Adipocyte (in vitro differentiated cells): ENCODE results near the gene SEL1L.

ENCODE experiments used
- DNase-seq: peaks from one replicate; pipeline ENCODE4 v3.0.0-alpha.2; 2015; ENCODE audit warnings: low read depth
- H3K27me3 ChIP-seq: replicated peaks from 2 replicates; pipeline ENCODE4 v1.7.0; 2013; ENCODE audit warnings: mild to moderate bottlenecking, low read length, moderate library complexity; ENCODE audit not compliant: control insufficient read depth, insufficient read depth
- H3K36me3 ChIP-seq: 2 replicates; pipeline ENCODE4 v1.7.0; 2013; ENCODE audit warnings: low read length, mild to moderate bottlenecking, moderate library complexity; ENCODE audit not compliant: control insufficient read depth, insufficient read depth, severe bottlenecking
- H3K4me1 ChIP-seq: 2 replicates; pipeline ENCODE4 v1.7.0; 2013; ENCODE audit warnings: mild to moderate bottlenecking, low read length, moderate library complexity; ENCODE audit not compliant: control insufficient read depth, insufficient read depth
- H3K4me3 ChIP-seq: 2 replicates; pipeline ENCODE4 v1.7.0; 2013; ENCODE audit warnings: mild to moderate bottlenecking, low read length, moderate library complexity
- H3K9ac ChIP-seq: 2 replicates; pipeline ENCODE4 v1.7.0; 2013; ENCODE audit warnings: mild to moderate bottlenecking, low read length, moderate library complexity
- H3K9me3 ChIP-seq: 2 replicates; pipeline ENCODE4 v1.7.0; 2013; ENCODE audit warnings: mild to moderate bottlenecking, low read length, moderate library complexity; ENCODE audit not compliant: control insufficient read depth

The SEL1L gene

DNA sequence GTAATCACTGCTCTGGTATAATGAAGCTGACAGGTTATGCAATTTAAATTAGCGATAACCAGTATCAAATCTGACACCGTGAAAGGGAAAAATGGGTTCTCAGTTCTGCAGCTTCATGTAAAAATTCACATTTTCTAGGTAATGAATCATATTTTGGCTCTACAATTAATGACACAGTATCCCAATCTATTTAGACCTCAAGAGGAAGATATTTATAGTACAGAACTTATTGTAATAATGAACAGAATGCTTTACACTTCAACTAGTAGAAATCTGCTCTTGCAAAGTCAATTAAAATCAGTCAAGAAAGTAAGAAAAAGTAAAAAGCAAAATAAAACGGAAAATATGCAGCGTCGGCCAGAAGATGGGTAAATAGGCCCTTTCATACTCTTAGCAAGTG lies 24.3 kb downstream of the SEL1L start:
- Histone ChIP-seq H3K9me3 (no peaks in the 10 kb centered on the region), H3K36me3 (peaks cover 37% of the 10 kb centered on the region), H3K27me3 (no peaks in the 10 kb centered on the region), H3K4me1 (peaks cover 49% of the 10 kb centered on the region), H3K9ac (peak overlapping the region; percentile 33), H3K4me3 (peak overlapping the region; percentile 33)
- DNase-seq = no peak

DNA sequence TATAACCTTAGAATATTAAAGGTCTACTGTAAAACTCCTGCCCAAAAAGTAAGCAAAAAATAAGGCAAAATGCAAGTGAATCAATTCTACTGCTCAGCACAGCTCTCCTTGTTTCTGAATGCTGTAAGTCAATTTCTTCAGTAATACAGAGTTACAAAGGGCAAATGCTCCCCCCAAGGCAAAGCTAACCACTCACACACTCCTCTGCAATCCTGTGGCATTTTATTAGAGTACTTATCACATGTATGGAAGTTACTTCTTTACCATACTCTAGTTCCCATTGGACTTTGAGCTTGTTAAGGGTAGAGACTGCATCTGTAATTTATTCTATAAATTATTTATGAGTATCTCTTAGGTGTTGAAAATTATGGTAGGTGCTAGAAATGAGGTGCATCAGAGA lies 27.2 kb downstream of the SEL1L start:
- Histone ChIP-seq H3K27me3 (no peaks in the 10 kb centered on the region), H3K9me3 (no peaks in the 10 kb centered on the region), H3K36me3 (peaks cover 62% of the 10 kb centered on the region), H3K4me1 (peaks cover 45% of the 10 kb centered on the region), H3K9ac (no peak overlapping the region), H3K4me3 (no peak overlapping the region)
- DNase-seq = no peak

DNA sequence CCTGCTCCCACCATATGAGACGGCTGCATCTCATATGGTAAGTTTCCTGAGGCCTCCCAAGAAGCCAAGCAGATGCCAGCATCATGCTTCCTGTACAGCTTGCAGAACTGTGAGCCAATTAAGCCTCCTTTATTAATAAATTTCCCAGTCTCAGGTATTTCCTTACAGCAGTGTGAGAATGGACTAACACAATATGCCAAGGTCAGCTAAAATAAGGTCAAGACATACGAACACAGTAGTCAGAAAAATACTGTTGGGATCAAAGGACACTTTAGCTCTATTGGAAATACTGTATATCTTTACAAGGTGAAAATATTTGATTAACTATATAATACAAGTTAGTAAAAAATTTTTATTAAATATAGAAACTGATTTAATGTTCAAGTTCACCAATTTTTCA lies 28.8 kb downstream of the SEL1L start:
- H3K9ac ChIP-seq = no peak overlapping the region

DNA sequence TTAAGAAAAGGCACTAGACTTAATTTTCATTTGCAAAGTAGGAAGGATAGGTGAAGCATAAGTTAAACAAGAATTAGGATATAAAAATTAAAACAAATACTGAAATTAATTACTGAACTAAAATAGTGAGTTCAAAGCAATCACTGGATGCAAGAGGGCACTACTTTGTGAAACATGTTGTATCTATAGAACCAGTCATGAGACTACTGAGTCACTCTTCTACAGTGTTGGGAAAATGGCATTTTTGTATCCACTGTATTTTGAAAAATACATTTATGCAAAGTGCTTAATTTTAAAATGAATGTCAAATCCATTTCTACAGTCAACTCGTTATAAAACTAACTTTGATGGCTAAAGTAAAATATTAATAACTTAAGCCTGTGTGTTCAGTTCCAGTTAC lies 47.9 kb downstream of the SEL1L start:
- peaks cover 15% of the 10 kb centered on the region for H3K4me1 ChIP-seq
- no peaks in the 10 kb centered on the region for H3K9me3 ChIP-seq
- no peak overlapping the region for H3K9ac ChIP-seq
- no peak for DNase-seq
- H3K4me3 ChIP-seq = no peak overlapping the region
- peaks cover 90% of the 10 kb centered on the region for H3K36me3 ChIP-seq
- no peaks in the 10 kb centered on the region for H3K27me3 ChIP-seq

More for the DNA sequence above, 28.8 kb downstream of the SEL1L start:
- Histone ChIP-seq H3K9me3 (no peaks in the 10 kb centered on the region), H3K4me3 (no peak overlapping the region), H3K36me3 (peaks cover 74% of the 10 kb centered on the region), H3K4me1 (peaks cover 32% of the 10 kb centered on the region), H3K27me3 (no peaks in the 10 kb centered on the region)
- no peak for DNase-seq

DNA sequence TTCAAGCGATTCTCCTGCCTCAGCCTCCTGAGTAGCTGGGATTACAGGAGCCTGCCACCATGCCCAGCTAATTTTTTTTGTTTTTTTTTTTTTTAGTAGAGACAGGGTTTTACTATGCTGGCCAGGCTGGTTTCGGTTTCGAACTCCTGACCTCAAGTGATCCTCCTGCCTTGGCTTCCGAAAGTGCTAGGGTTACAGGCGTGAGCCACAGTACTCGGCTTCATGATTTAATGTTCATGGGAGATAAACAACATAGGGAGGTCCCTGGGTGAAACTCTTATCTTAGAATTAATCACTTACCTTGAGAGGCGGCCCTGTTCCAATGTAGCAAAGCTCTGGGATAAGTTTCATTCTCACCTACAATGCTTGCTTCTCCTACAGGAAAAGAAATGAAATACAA lies 48.3 kb downstream of the SEL1L start:
- no peak overlapping the region for H3K9ac ChIP-seq
- H3K36me3 ChIP-seq = peaks cover 90% of the 10 kb centered on the region
- H3K9me3 ChIP-seq = no peaks in the 10 kb centered on the region
- DNase-seq = no peak
- no peak overlapping the region for H3K4me3 ChIP-seq
- H3K4me1 ChIP-seq = peaks cover 15% of the 10 kb centered on the region
- H3K27me3 ChIP-seq = no peaks in the 10 kb centered on the region

DNA sequence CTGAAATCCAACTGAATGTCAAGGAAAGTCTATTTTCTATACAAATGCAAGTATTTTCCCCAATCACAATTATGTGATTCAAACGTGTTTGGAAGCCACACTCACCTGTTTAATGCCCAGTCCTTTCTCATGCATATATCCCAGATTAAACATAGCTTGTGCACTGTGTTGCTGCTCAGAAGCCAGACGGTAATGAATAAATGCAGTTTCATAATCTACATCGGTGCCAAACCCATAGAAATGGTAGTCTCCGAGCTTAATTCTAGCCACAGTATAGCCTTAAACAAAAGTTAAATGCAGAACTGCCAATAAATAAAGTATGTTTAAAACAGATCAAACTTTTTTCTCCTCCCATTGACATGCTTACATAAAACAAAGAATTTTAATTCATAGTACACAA lies 49.5 kb downstream of the SEL1L start:
- Histone ChIP-seq H3K27me3 (no peaks in the 10 kb centered on the region), H3K4me1 (peaks cover 15% of the 10 kb centered on the region), H3K36me3 (peaks cover 87% of the 10 kb centered on the region), H3K9ac (no peak overlapping the region), H3K9me3 (no peaks in the 10 kb centered on the region), H3K4me3 (no peak overlapping the region)
- DNase-seq = no peak

DNA sequence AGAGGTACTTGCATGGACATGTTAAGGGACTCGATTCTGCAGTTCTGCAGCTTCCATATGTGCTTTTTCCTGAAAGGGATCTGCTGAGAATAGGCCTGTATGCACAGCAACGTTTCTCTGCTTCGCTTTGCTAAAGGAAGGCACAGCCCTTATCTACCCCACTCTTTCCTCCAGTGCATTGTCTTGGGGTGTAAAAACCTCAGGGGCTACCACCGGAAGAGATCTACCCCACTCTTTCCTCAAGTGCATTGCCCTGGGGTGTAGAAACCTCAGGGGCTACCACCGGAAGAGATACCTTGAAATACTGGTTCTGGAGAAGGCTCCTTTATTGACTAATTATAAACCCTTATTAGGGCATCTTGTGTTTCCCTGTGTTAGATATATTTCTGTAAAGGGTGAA lies 52.9 kb downstream of the SEL1L start:
- H3K4me3 ChIP-seq = no peak overlapping the region
- no peaks in the 10 kb centered on the region for H3K27me3 ChIP-seq
- no peak for DNase-seq
- H3K9me3 ChIP-seq = no peaks in the 10 kb centered on the region
- no peak overlapping the region for H3K9ac ChIP-seq
- peaks cover 79% of the 10 kb centered on the region for H3K36me3 ChIP-seq
- H3K4me1 ChIP-seq = peaks cover 27% of the 10 kb centered on the region

DNA sequence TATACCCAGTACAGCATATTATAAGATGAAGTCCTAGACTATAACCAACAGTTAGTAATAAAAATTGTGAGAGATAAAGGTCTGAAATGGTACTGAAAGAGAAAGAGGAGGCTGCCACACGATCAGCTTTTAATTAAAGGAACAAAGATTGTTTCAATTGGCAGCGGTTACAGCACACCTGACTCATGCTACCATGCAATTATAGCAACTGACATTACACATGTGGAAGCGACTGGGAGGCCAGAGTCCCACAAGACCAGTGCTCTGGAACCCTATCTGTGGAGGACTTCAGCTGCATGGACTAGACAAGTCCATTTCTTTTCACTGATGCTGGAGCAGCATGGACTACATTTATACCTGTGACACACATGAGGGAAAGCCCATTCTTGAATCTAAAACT lies 55.2 kb downstream of the SEL1L start:
- Histone ChIP-seq H3K9me3 (no peaks in the 10 kb centered on the region), H3K27me3 (no peaks in the 10 kb centered on the region), H3K9ac (no peak overlapping the region), H3K4me3 (no peak overlapping the region), H3K36me3 (peaks cover 73% of the 10 kb centered on the region), H3K4me1 (peaks cover 27% of the 10 kb centered on the region)
- no peak for DNase-seq

DNA sequence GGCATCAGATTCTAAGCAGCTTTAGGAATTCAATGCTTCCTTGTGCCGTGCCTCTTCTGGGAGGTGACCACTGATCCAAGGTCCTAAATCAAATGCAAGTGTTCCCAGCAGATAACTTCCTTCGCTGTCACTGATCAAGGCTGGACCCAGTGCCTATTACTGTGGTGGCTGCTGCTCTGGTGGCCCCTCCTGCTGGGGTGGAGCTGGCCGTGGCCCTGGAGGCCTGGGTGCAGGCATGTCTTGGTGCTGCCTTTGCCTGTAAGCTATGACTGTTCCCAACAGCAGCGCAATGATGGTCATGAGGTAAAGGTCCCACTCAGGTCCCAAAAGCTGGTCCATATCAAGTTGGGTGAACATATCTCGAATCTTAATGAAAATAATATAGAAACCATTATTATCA lies 56.8 kb downstream of the SEL1L start:
- peaks cover 19% of the 10 kb centered on the region for H3K4me1 ChIP-seq
- no peaks in the 10 kb centered on the region for H3K9me3 ChIP-seq
- H3K27me3 ChIP-seq = no peaks in the 10 kb centered on the region
- H3K36me3 ChIP-seq = peaks cover 77% of the 10 kb centered on the region
- H3K9ac ChIP-seq = no peak overlapping the region
- no peak for DNase-seq
- no peak overlapping the region for H3K4me3 ChIP-seq

DNA sequence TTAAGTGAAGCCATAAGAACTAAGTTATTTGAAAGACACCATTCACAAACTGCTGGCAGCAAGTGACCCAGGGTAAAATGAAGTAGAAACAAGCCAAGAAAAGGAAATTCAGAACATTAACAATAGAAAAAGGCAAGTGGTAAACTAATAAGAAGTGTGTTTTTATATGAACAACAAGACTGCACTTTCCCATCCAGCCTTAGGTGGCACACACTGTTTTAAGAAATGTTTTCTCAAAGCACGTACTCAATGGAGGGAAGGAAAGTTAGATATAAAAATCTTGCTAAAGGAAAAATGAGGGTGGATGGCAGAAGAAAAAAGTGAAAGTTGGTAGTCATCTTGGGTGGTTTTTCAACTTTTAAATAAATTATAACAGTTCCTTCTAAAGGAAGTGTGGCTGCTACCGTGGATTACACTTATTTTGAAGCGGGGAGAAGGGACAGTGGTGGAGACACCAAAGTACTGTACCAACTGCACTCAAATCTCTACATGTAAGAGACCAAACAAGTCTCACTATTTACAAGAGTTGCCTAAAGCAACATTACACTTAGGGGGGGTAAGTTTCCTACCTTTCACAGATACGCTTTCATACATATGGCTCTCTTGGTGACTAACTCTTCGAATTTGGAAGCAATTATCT lies 58.8 kb downstream of the SEL1L start:
- Histone ChIP-seq H3K9ac (no peak overlapping the region), H3K4me3 (no peak overlapping the region), H3K36me3 (peaks cover 65% of the 10 kb centered on the region), H3K27me3 (no peaks in the 10 kb centered on the region), H3K9me3 (no peaks in the 10 kb centered on the region), H3K4me1 (peaks cover 23% of the 10 kb centered on the region)
- DNase-seq = no peak

DNA sequence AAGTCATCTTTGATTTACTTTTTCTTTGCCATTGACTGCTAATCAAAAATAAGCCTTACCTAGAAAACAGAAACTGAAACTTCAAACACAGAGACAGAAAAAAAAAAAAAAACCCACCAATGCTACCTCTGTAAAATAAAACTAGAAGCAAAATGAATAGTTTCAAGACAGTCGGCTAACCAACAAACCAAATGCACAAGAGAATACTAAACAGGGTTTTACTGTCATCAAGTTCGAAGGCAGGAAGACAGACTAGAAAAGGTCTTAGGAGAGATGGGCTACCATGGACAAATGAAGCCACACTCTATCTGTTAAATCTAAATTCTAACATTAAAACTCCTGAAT lies 59.5 kb downstream of the SEL1L start:
- Histone ChIP-seq H3K4me1 (peaks cover 23% of the 10 kb centered on the region), H3K4me3 (no peak overlapping the region), H3K27me3 (no peaks in the 10 kb centered on the region), H3K9me3 (no peaks in the 10 kb centered on the region), H3K36me3 (peaks cover 59% of the 10 kb centered on the region), H3K9ac (no peak overlapping the region)
- no peak for DNase-seq

DNA sequence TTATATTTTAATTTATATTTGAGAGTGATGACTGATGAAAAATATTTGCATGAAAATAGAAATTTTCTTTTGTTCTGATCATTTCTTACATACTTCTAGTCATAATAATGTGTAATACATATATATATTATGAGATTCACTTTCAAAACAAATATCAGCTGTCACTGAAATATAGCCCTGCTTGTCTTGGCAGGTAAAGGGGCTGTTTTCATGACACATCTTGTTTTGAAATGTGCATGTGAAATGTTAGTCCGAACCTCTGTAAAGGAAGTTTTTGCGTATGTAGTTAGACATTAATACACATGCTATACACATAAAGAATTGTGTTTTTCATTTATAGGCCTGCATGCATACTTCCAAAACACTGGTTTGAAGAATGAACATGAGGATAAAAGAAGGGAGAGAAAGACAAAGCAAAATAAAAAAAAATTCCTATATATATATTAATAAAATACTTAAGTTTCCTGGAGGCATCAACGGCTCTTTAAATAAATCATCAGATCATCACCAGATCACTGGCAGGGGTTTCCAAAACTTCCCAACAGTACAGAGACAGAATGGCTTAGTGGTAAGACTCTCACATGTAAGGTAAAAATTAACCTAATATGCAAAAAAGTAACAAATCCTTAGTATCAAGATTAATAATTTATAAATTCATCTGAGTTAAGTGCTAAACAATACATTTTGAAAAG lies 60.1 kb downstream of the SEL1L start:
- H3K27me3 ChIP-seq = no peaks in the 10 kb centered on the region
- H3K4me3 ChIP-seq = no peak overlapping the region
- no peak for DNase-seq
- H3K9me3 ChIP-seq = no peaks in the 10 kb centered on the region
- no peak overlapping the region for H3K9ac ChIP-seq
- peaks cover 25% of the 10 kb centered on the region for H3K4me1 ChIP-seq
- peaks cover 53% of the 10 kb centered on the region for H3K36me3 ChIP-seq
